GM12878 (cell line): ENCODE measurements around the gene DUSP10. TPM values are rescaled to one million over a fixed set of nuclear protein-coding genes. Genes with fewer than 3 reads are reported as not detected.

ENCODE experiments used
- ATAC-seq: fragments of 200-7000 bp; cut with Tn5 transposase; 3 replicates; pipeline ENCODE4 v1.9.1; 2020; ENCODE audit warnings: mild to moderate bottlenecking, moderate library complexity
- BruUV-seq: library from RNA; stranded (reverse); fragments of 400-500 nt; replicated peaks from 2 replicates; lab custom pipeline; 2021; lab: Mats Ljungman, UMichigan
- CTCF ChIA-PET: fragments of 300-600 bp; sonication (Branson Sonifier 250); formaldehyde crosslinking; extraction: SDS; loops from one replicate; lab custom pipeline; 2021; ENCODE audit warnings: inconsistent platforms; lab: Yijun Ruan, JAX
- POLR2A ChIA-PET: fragments of 350-600 bp; formaldehyde crosslinking; extraction: SDS; loops from one replicate; lab custom pipeline; 2021; ENCODE audit warnings: inconsistent platforms; lab: Charles Lee
- RAD21 ChIA-PET: fragments of 300-600 bp; sonication (Branson Sonifier 250); formaldehyde crosslinking; loops from one replicate; lab custom pipeline; 2023; ENCODE audit warnings: antibody characterized with exemption; ENCODE audit not compliant: unreplicated experiment; lab: Charles Lee
- SMC1A ChIA-PET: fragments of 300-600 bp; sonication (Branson Sonifier 250); formaldehyde crosslinking; loops from one replicate; lab custom pipeline; 2023; ENCODE audit not compliant: unreplicated experiment, uncharacterized antibody; lab: Charles Lee
- DNase-seq: peaks from one replicate; pipeline ENCODE4 v3.0.0-alpha.2; 2011; ENCODE audit warnings: low read depth, low spot score
- FAIRE-seq: peaks from 3 replicates; lab custom pipeline; 2011; peaks lifted over from hg19 to GRCh38; lab: Jason Lieb, UNC
- H2AFZ ChIP-seq: 2 replicates; pipeline ENCODE4 v1.6.0; 2011; ENCODE audit warnings: low read depth, low read length, control low read depth; ENCODE audit not compliant: control insufficient read depth
- H3K27ac ChIP-seq: 2 replicates; pipeline ENCODE4 v1.5.1; 2011; ENCODE audit warnings: control low read depth; ENCODE audit not compliant: control insufficient read depth, insufficient read depth
- H3K27me3 ChIP-seq, 2 experiments: replicated peaks in 1 of 2; 2 replicates each; pipeline versions ENCODE4 v1.6.0 to v1.6.1; 2011; ENCODE audit warnings: low read length in 1 of 2; ENCODE audit not compliant: control insufficient read depth in 2 of 2, insufficient read depth in 2 of 2
- H3K36me3 ChIP-seq, 2 experiments: 2 replicates each; pipeline ENCODE4 v1.5.1; 2011; ENCODE audit warnings: low read length in 1 of 2; ENCODE audit not compliant: control insufficient read depth in 2 of 2, insufficient read depth in 2 of 2
- H3K4me1 ChIP-seq: 2 replicates; pipeline ENCODE4 v1.6.1; 2011; ENCODE audit warnings: mild to moderate bottlenecking, low read length, moderate library complexity, mixed read lengths; ENCODE audit not compliant: control insufficient read depth, insufficient read depth
- H3K4me2 ChIP-seq: 2 replicates; pipeline ENCODE4 v1.6.0; 2011; ENCODE audit warnings: control low read depth; ENCODE audit not compliant: control insufficient read depth, insufficient read depth
- H3K4me3 ChIP-seq: fragments of 200-600 bp; sonication (generic); 2 replicates; pipeline ENCODE4 v1.5.1; 2016
- H3K79me2 ChIP-seq: 2 replicates; pipeline ENCODE4 v1.6.0; 2011; ENCODE audit warnings: low read length; ENCODE audit not compliant: control insufficient read depth, insufficient read depth
- H3K9ac ChIP-seq: 2 replicates; pipeline ENCODE4 v1.8.0; 2011; ENCODE audit warnings: low read length, control low read depth, mixed read lengths; ENCODE audit not compliant: control insufficient read depth, insufficient read depth
- H3K9me3 ChIP-seq: replicated peaks from 3 replicates; pipeline ENCODE4 v1.5.1; 2011; ENCODE audit warnings: mild to moderate bottlenecking, low read length; ENCODE audit not compliant: control insufficient read depth, insufficient read depth
- H4K20me1 ChIP-seq: 2 replicates; pipeline ENCODE4 v1.6.0; 2011; ENCODE audit not compliant: control insufficient read depth, insufficient read depth
- BCL3 ChIP-seq: IDR thresholded peaks from 2 replicates; pipeline ENCODE4 v1.6.1; 2011; ENCODE audit warnings: borderline replicate concordance, low read depth, mild to moderate bottlenecking, moderate library complexity, low read length; ENCODE audit not compliant: insufficient read depth, poor library complexity, severe bottlenecking
- BHLHE40 ChIP-seq, 2 experiments: fragments of 450-650 bp in 1 of 2; IDR thresholded peaks; 2 replicates each; pipeline ENCODE4 v1.6.1; 2011 to 2017; ENCODE audit warnings: low read depth in 2 of 2, borderline replicate concordance in 1 of 2, improper control_type of control experiment in 1 of 2, low read length in 1 of 2, mild to moderate bottlenecking in 1 of 2
- BMI1 ChIP-seq: fragments of 450-650 bp; IDR thresholded peaks from 2 replicates; pipeline ENCODE4 v1.6.1; 2016; ENCODE audit warnings: mild to moderate bottlenecking, moderate library complexity, borderline replicate concordance
- CHD2 ChIP-seq: IDR thresholded peaks from 2 replicates; pipeline ENCODE4 v1.6.1; 2011; ENCODE audit warnings: low read depth, low read length, improper control_type of control experiment, borderline replicate concordance
- ETV6 ChIP-seq, 2 experiments: fragments of 450-650 bp in 1 of 2; IDR thresholded peaks in 1 of 2; conservative IDR thresholded peaks in 1 of 2; 2 replicates each; pipeline ENCODE4 v1.6.1; 2014; ENCODE audit warnings: antibody characterized with exemption in 1 of 2, borderline replicate concordance in 1 of 2, low read depth in 1 of 2, mild to moderate bottlenecking in 1 of 2, moderate library complexity in 1 of 2
- JUND ChIP-seq: IDR thresholded peaks from 2 replicates; pipeline ENCODE4 v1.6.1; 2012; ENCODE audit warnings: low read depth, mild to moderate bottlenecking, low read length, improper control_type of control experiment, moderate library complexity
- MEF2A ChIP-seq: IDR thresholded peaks from 2 replicates; pipeline ENCODE4 v1.6.1; 2011; ENCODE audit warnings: low read depth, mild to moderate bottlenecking, low read length, moderate library complexity; ENCODE audit not compliant: insufficient read depth
- MYB ChIP-seq: fragments of 150-350 bp; IDR thresholded peaks from 2 replicates; pipeline ENCODE4 v1.6.1; 2014; ENCODE audit warnings: mild to moderate bottlenecking, low read depth, low read length, borderline replicate concordance
- MYC ChIP-seq: IDR thresholded peaks from 2 replicates; pipeline ENCODE4 v1.6.1; 2011; ENCODE audit warnings: mild to moderate bottlenecking, low read length, moderate library complexity, inconsistent platforms; ENCODE audit not compliant: insufficient read depth, insufficient replicate concordance, insufficient read length, severe bottlenecking
- RCOR1 ChIP-seq: conservative IDR thresholded peaks from 2 replicates; pipeline ENCODE4 v1.6.1; 2012; ENCODE audit warnings: low read depth, low read length, improper control_type of control experiment
- REST ChIP-seq: IDR thresholded peaks from 2 replicates; pipeline ENCODE4 v1.6.1; 2012; ENCODE audit warnings: mild to moderate bottlenecking, low read depth, low read length
- RUNX3 ChIP-seq: IDR thresholded peaks from 2 replicates; pipeline ENCODE4 v1.6.1; 2012; ENCODE audit warnings: low read length, inconsistent platforms
- SMAD1 ChIP-seq: fragments of 450-650 bp; IDR thresholded peaks from 2 replicates; pipeline ENCODE4 v1.6.1; 2018; ENCODE audit warnings: mild to moderate bottlenecking, low read depth; ENCODE audit not compliant: partially characterized antibody
- TARDBP ChIP-seq: IDR thresholded peaks from 2 replicates; pipeline ENCODE4 v1.6.1; 2016; ENCODE audit warnings: borderline replicate concordance
- WGBS: methylation state at CpG from one replicate; pipeline ENCODE4 v1.1.6; 2016; ENCODE audit warnings: low lambda C conversion rate; ENCODE audit not compliant: insufficient replicate concordance, insufficient coverage; ENCODE audit errors: missing lambda C conversion rate; 5-methylcytosine and 5-hydroxymethylcytosine counted together
- in situ Hi-C: fragments of 300-500 bp; cut with MboI; formaldehyde crosslinking; loops from 9 replicates; pipeline ENCODE4 v1.14.3; 2018; ENCODE audit warnings: mixed read lengths
- intact Hi-C: fragments of 100-400 bp; cut with micrococcal nuclease; formaldehyde crosslinking; loops from one replicate; pipeline ENCODE4 v1.14.2; 2022; ENCODE audit not compliant: unreplicated experiment
- polyA plus RNA-seq, 11 experiments: library from polyadenylated mRNA; depleted of rRNA in 4 of 11; unstranded in 6 of 11; stranded (reverse) in 5 of 11; fragments of >200 nt; fragmentation: Nextera tagmentation in 4 of 11; fragmentation: Illumina TruSeq in 1 of 11; extraction: Ambion mirVana in 4 of 11; extraction: Trizol in 1 of 11; gene quantifications; 1 replicate in 1 of 11; 2 replicates in 10 of 11; pipeline versions ENCODE4 v1.2.1 to v1.2.3, GENCODE V29; 2011 to 2016; ENCODE audit warnings: inconsistent platforms in 2 of 11, missing spikeins in 2 of 11, low read depth in 1 of 11
- total RNA-seq, 4 experiments: library from RNA; depleted of rRNA in 3 of 4; stranded (reverse); fragments of >200 nt in 3 of 4; fragmentation: Illumina TruSeq in 1 of 4; extraction: Trizol in 1 of 4; gene quantifications; 2 replicates each; pipeline versions ENCODE4 v1.2.1 to v1.2.3, GENCODE V29; 2013 to 2021

DUSP10 gene
- total and polyA plus RNA-seq, 10 of the 15 experiments (the other 5 are each of a cell fraction or from before 2014, with no cell fraction given): 20.3 to 38.4 (median 27.8) TPM

GRCh38 chr1:221655766-221656305 lies 86.1 kb downstream of the DUSP10 start:
- TF ChIP-seq RCOR1 (no peak), BCL3 (no peak), MYC (no peak), MEF2A (no peak), JUND (no peak), ETV6 (conservative IDR thresholded peaks at IDR 0.05 in 1 of 2, IDR thresholded peaks at IDR 0.05 in 1 of 2; ENCODE audit: borderline replicate concordance in 1 of 2, low read depth in 1 of 2) (no peak), SMAD1 (no peak), CHD2 (no peak), RUNX3 (no peak), REST (no peak), TARDBP (no peak), MYB (no peak), BMI1 (no peak), BHLHE40 (IDR thresholded peaks at IDR 0.05; ENCODE audit: borderline replicate concordance in 1 of 2, low read depth in 2 of 2, low read length in 1 of 2) (no peak)
- in situ Hi-C loops (no loop called here), intact Hi-C loops (no loop called here)
- CTCF ChIA-PET: interaction anchor here (1.5 kb wide), 1 partner anchor 102 kb away, joined by 3 read pairs; no protein-coding TSS in a partner anchor
- Histone ChIP-seq H3K36me3 (no peaks in the 10 kb centered on the region), H3K4me1 (no peaks in the 10 kb centered on the region), H3K79me2 (no peaks in the 10 kb centered on the region), H3K9ac (no peak overlapping the region), H3K4me3 (no peak overlapping the region), H4K20me1 (no peaks in the 10 kb centered on the region), H3K4me2 (no peak overlapping the region), H3K27me3 (no peaks in the 10 kb centered on the region), H3K27ac (no peak overlapping the region), H3K9me3 (no peaks in the 10 kb centered on the region; the same call in 2 of the 3 replicates), H2AFZ (no peak overlapping the region)
- POLR2A ChIA-PET: no interaction called here
- no peak for FAIRE-seq
- BruUV-seq: no TSS peak
- SMC1A ChIA-PET: interaction anchor here (0.6 to 5.2 kb wide), 4 partner anchors 11 to 332 kb away, joined by 3 to 29 read pairs (median 3); no protein-coding TSS in a partner anchor
- no peak for ATAC-seq
- 70% methylated on average over 8 of the region's 8 CpGs for WGBS
- RAD21 ChIA-PET: no interaction called here
- DNase-seq: no peak
